Left lung (tissue), 10 donors: ENCODE results near the gene ARHGEF4. TPM values are rescaled to one million over a fixed set of nuclear protein-coding genes. Genes with fewer than 3 reads are reported as not detected.

Experiments used
- ATAC-seq: fragments of 200-7000 bp; cut with Tn5 transposase; one replicate; pipeline ENCODE4 v1.9.1; 2020; ENCODE audit warnings: moderate library complexity
- DNase-seq, 4 donors: peaks; one replicate each; pipeline ENCODE4 v3.0.0-alpha.2; 2013 to 2020
- H3K27ac ChIP-seq, 2 donors: fragments of 200-600 bp; sonication (generic) in 1 of 2; one replicate each; pipeline versions ENCODE4 v1.5.0 to v1.8.0; 2020 to 2021
- H3K27me3 ChIP-seq, 2 donors: fragments of 200-600 bp; sonication (generic) in 1 of 2; one replicate each; pipeline versions ENCODE4 v1.5.0 to v1.8.0; 2020 to 2021
- H3K36me3 ChIP-seq, 2 donors: fragments of 200-600 bp; sonication (generic) in 1 of 2; one replicate each; pipeline versions ENCODE4 v1.5.0 to v1.8.0; 2020 to 2021
- H3K4me1 ChIP-seq, 2 donors: fragments of 200-600 bp; one replicate each; pipeline ENCODE4 v1.8.0; 2021
- H3K4me3 ChIP-seq, 2 donors: fragments of 200-600 bp; sonication (generic) in 1 of 2; one replicate each; pipeline versions ENCODE4 v1.5.0 to v1.8.0; 2020 to 2021; ENCODE audit warnings: mild to moderate bottlenecking in 1 of 2
- H3K9me3 ChIP-seq, 2 donors: fragments of 200-600 bp; sonication (generic) in 1 of 2; one replicate each; pipeline versions ENCODE4 v1.5.0 to v1.8.0; 2020 to 2021
- CTCF ChIP-seq, 2 donors: fragments of 200-600 bp; sonication (generic) in 1 of 2; IDR thresholded peaks; one replicate each; pipeline versions ENCODE4 v1.5.0 to v1.8.0; 2021; ENCODE audit warnings: antibody characterized with exemption in 2 of 2
- intact Hi-C, 2 donors: fragments of 100-400 bp; cut with DNase I; formaldehyde crosslinking; loops; one replicate each; pipeline versions ENCODE4 v1.11.2 to v1.14.2; 2022
- polyA plus RNA-seq, 6 donors: library from polyadenylated mRNA; unstranded; fragments of 120-200 nt; gene quantifications; one replicate each; pipeline ENCODE4 v1.2.1, GENCODE V29; 2013; ENCODE audit not compliant: insufficient read length in 6 of 6
- total RNA-seq, 2 donors: library from RNA; stranded (reverse); fragmentation: NEBNext Ultra II Directional; extraction: Animal tissue kit (Norgen Biotek cat#: 25700); gene quantifications; one replicate each; pipeline ENCODE4 v1.2.1, GENCODE V29; 2021
- donor health status: DM: no; HTN: yes; CAD: no.
- donor health status: DM: no; HTN: no; CAD: no.

The ARHGEF4 gene
- total and polyA plus RNA-seq, 8 donors, result 1.7 to 4.3 (median 2.8) TPM

DNA sequence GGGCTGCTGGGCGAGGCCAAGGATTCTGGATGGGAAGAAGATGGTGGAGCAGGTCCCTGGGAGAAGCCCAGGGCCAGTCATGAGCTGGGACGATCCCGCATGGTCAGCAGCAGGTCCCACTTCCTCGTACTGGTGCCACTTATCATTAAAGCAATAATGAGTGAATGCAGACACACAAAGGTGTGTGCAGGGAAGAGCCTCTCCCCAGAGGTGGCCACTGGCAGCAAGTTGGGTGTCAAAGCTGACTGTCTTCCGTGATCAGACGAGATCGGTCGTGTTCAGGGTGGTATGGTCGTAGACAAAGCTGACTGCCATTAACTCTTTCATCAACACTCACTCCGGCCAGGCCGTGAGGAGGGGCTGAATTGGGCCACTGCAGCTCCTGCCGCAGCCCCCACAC lies 10.3 kb upstream of the ARHGEF4 start:
- H3K9me3 ChIP-seq, result no peaks in the 10 kb centered on the region
- no peaks in the 10 kb centered on the region for H3K36me3 ChIP-seq
- DNase-seq, result no peak
- no peak for TF ChIP-seq CTCF (IDR thresholded peaks at IDR 0.05)
- no peak overlapping the region for H3K27ac ChIP-seq
- ATAC-seq, result no peak
- intact Hi-C loops, result no loop called here
- H3K27me3 ChIP-seq, result peaks cover 0 to 32% of the 10 kb centered on the region in 2 donors
- H3K4me1 ChIP-seq, result no peaks in the 10 kb centered on the region
- H3K4me3 ChIP-seq, result no peak overlapping the region

GRCh38 chr2:130826821-130827501 lies 9.8 kb upstream of the ARHGEF4 start:
- H3K36me3 ChIP-seq, result no peaks in the 10 kb centered on the region
- no peak for ATAC-seq
- peaks cover 0 to 37% of the 10 kb centered on the region in 2 donors for H3K27me3 ChIP-seq
- no peak overlapping the region for H3K4me3 ChIP-seq
- TF ChIP-seq CTCF (IDR thresholded peaks at IDR 0.05), result no peak
- DNase-seq, result no peak
- no peaks in the 10 kb centered on the region for H3K4me1 ChIP-seq
- H3K9me3 ChIP-seq, result no peaks in the 10 kb centered on the region
- intact Hi-C loops, result no loop called here
- H3K27ac ChIP-seq, result no peak overlapping the region

DNA sequence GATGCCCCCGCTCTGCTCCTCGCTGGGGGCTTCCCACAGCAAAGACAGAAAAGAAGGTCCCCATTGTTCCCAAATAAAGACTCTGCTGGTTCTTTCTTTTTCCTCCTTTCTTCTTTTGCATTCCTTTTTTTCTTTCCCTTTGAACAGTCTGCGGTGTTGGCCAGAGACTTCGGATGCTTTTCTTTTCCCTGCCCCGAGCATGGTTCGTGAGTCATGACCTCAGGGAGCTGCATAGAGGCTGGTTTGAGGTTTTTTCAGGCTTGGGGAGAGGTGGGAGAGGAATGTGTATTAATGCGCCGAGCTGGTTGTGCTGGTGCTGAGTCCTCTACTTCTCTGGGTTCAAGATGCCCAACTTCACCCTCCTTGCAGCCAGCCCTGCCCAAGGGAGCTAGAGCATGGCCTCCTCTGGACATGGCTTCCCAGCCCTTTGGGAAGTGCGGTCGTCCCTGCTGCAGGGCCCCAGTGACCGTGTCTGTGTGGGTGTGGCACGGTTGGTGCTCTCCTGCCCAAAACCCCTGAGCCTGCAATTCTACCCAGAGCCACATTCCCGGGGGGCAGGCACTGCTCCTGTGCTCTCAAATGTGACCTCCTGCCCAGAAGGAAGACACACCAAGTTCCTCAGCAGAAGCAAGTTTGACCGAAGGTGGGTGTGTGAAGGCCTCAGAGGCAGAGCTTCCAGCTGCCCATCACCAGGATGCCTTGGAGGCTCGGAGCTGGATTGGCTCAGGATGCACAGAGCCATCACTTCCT lies 9.0 kb upstream of the ARHGEF4 start:
- ATAC-seq (no peak), DNase-seq (no peak)
- Histone ChIP-seq H3K27me3 (peaks cover 0 to 44% of the 10 kb centered on the region in 2 donors), H3K4me1 (no peaks in the 10 kb centered on the region), H3K27ac (no peak overlapping the region), H3K9me3 (no peaks in the 10 kb centered on the region), H3K36me3 (no peaks in the 10 kb centered on the region), H3K4me3 (no peak overlapping the region)
- TF ChIP-seq CTCF (IDR thresholded peaks at IDR 0.05), result no peak
- intact Hi-C loops, result no loop called here

- no peak for TF ChIP-seq CTCF (IDR thresholded peaks at IDR 0.05)
- Histone ChIP-seq H3K9me3 (no peaks in the 10 kb centered on the region), H3K36me3 (no peaks in the 10 kb centered on the region), H3K27ac (no peak overlapping the region), H3K27me3 (peaks cover 0 to 47% of the 10 kb centered on the region in 2 donors), H3K4me1 (no peaks in the 10 kb centered on the region), H3K4me3 (no peak overlapping the region)
- no peak for ATAC-seq
- intact Hi-C loops, result no loop called here
- no peak for DNase-seq
These were observed 8.3 kb upstream of the ARHGEF4 start for GRCh38 chr2:130828461-130828860.

DNA sequence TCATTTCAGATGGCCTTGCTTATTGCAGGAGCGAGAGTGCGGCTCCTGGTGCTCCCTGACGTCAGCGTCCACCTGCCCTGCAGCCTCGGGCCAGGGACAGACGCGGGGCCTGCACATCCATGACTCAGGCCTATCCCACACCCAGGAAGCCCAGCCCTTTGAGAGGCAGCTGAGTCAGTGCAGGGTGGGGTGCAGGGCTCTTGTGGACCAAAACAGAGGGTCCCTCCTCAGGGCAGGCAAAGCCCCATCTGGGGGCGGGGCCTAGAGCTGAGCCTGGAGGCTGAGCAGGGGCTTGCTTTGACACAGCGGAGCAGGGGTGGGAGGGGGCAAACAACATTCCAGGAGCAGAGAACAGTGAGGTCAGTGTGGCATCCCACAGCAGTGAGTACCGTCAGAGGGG lies 7.7 kb upstream of the ARHGEF4 start:
- ATAC-seq, result no peak
- Histone ChIP-seq H3K27me3 (peaks cover 0 to 49% of the 10 kb centered on the region in 2 donors), H3K4me3 (no peak overlapping the region), H3K27ac (no peak overlapping the region), H3K9me3 (no peaks in the 10 kb centered on the region), H3K4me1 (no peaks in the 10 kb centered on the region), H3K36me3 (no peaks in the 10 kb centered on the region)
- intact Hi-C loops, result no loop called here
- DNase-seq, result no peak
- no peak for TF ChIP-seq CTCF (IDR thresholded peaks at IDR 0.05)
